ENCODE data around the gene FZR1. TPM values are rescaled to one million over a fixed set of nuclear protein-coding genes. Genes with fewer than 3 reads are reported as not detected.

FZR1 gene
- 23.8 TPM for total RNA-seq
- long read RNA-seq, full-length matches to known transcripts = 31 of 59 reads
- long read RNA-seq, partial matches to known transcripts = 7 of 59 reads
- long read RNA-seq, other reads (novel, unspliced or antisense) = 21 of 59 reads

- DNase-seq (ENCODE audit: low spot score) = peak; percentile 100
- intact Hi-C loops (cut with DNase I) = loop anchor here (5.0 kb wide), 1 partner anchor 67 kb away; the partner anchor contains the start of gene HMG20B
Measured at GRCh38 chr19:3505598-3506383, at the start of gene FZR1. FZR1 (plus strand) TSS chr19:3506311; CDS start chr19:3522990, 16,679 bp downstream.

DNA sequence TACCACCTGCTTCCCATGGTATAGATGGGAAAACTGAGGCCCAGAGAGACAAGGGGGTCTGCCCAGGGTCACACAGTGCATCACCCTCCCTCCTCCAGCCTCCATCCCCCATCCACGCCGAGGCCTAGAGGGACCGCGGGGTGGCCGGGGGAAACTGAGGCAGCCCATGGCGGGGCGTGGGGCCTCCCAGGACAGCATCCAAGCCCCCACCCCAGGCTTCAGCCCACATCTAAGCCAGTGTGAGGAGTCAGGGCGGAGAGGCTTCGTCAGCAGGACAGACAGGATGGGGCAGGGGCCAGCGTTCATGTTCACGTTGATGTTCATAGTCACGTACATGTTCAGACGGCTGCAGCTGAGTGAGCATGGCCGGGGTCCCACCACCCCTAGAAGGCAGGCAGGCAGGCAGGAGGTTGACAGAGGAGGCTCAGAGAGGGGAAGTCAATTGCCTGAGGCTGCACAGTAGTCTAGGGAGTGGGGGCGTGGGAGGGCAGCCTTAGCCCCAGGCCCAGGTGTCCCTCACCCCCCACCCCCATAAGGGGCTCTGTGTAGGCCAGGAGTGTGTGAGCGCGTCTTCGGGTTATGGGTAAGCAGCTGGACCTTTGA lies 49.1 kb upstream of the FZR1 start:
- DNase-seq (ENCODE audit: low spot score) = no peak
- intact Hi-C loops (cut with DNase I) = no loop called here

GRCh38 chr19:3457528-3458228 lies 48.4 kb upstream of the FZR1 start:
- DNase-seq (ENCODE audit: low spot score) = no peak
- intact Hi-C loops (cut with DNase I) = no loop called here

DNA sequence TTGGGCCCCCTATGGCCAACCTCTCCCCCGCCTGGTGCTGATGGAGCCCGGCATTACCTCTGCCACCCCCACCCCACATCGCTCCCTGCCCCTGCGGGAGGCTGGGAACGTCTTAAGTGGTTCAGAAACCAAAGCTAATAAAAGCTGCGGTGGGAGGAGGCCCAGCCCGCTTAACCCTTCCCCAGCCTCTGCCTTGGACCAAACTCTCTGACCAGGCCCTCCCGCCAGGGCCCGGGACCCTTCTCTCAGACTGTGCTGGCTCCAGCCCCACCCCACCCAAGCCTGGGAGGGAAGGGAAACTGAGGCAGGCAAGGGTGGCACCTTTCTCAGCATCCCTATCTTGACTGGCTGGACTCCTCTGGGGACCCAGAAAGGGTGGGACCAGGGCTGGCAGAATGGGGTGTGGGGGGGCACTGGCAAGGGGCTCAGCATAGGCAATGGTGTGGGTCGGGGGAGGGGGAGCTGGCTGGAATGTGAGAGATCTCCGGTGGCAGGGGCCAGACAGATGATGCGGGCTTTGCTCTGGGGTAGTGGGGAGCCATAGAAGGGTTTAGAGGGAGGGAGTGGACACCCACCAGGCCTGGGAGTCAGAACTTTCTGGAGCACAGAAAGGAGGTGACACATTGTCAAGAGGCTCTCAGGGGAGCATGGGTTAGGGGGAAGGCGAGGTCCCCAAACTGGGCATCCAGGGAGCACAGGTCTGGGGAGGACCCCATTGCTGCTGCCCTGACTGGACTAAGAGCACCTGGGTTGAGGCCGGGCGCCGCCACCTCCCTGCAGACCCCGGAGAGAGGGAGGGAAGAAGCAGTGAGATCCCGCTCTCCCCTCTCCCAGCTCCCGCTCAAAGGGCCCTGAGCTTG lies 47.7 kb upstream of the FZR1 start:
- no peak for DNase-seq (ENCODE audit: low spot score)
- intact Hi-C loops (cut with DNase I) = no loop called here

GRCh38 chr19:3459089-3459881 lies 46.8 kb upstream of the FZR1 start:
- peak; percentile 94 for DNase-seq (ENCODE audit: low spot score)
- intact Hi-C loops (cut with DNase I) = no loop called here

DNA sequence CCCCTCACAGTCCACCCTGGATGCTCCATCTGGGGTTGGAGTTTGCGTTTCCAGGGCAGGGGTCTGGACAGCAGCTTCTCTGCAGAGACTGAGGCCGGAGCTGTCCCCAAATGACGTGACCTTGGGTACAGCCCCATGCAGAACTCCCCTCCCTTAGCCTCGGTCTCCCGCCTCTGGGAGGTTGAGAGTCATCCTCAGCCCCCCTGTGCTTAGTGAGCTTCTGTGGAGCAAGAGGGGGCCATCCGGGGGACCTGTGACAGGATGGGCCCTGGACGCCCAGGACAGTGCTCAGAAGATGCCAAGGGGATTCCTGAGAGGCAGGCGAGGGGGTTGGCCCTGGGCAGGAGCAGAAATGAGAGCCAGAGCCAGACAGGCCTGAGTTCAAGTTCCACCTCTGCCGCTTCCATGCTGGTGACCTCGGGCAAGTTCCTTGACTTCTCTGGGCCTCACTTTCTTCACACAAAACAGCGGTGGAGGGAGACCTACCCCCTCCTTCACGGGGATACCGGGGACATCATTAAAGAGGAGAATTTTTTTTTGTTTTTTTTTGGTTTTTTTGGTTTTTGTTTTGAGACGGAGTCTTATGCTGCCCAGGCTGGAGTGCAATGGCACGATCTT lies 46.0 kb upstream of the FZR1 start:
- no peak for DNase-seq (ENCODE audit: low spot score)
- intact Hi-C loops (cut with DNase I) = no loop called here

DNA sequence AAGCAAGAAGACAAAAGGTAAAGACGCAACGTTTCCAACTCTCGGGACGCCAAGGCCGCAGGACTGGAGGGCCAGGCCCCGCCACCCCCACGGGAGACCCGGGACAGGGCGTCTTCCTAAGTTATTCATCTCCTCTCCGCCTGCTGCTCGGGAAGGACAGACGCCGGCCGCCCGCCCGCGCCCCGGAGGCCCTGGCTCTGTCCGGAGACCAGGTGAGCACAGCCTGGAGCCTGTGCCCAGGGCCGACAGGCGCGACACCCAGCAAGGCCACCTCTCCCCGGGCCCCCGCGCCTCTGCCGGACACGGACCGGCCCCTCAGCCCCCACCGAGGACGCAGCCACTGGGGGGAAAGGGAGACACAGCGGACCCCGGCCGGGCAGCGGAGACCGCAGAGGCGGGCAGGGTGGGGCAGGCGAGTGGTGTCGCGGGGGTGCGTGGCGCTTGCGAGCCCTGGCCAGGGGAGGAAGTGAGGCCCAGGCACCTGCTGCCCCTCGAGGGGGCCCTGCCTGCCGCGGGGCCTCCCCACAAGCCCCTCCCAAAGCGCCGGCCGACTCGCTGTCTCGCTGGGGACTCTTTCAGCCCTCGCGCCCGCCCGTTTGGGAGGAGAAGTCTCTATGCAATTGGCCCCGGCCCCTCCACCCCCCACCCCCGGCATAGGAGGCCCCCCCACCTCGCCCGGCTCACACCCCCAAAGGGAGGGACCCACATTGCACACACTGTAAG lies 43.0 kb upstream of the FZR1 start:
- intact Hi-C loops (cut with DNase I) = no loop called here
- DNase-seq (ENCODE audit: low spot score) = no peak

DNA sequence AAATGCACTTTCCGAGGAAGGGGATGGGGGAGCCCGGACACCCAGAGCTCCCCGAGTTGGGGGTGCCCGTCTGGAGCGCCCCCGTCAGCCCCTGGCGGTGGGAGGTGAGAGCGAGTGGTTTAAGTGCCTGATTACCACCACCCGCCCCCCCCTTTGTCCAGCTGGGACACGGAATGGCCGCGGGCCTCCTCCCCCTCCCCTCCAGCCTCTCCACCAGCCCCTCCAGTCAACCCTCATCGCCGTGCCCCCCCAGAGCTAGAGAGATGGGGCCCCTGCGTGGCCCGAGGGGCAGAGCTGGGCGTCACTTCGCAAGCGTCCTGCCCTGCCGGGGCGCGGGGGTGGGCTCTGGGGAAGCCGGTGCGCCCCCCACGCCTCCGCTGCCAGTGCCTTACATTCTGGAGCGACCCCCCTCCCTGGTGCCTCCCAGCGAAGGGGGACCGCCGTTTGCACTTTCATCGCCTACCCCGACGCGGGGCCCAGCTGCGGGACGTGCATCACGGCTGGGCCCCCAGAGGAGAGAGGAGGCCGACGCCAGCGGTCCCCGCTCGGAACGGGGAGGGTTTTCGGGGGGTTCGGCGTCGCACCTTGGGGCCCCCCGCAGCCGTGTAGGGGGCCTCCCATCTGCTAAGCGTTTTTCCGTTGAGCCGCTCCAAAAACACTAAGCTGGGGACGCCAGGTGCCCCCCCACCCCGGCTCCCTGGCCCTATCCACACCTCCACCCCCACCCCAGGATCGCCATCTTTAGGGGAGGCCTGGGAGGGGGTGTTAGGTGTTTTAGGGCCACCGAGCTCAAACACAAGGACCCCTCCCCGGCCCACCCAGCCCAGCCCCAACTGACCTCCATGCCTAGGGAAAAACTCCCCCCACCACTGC lies 42.2 kb upstream of the FZR1 start:
- intact Hi-C loops (cut with DNase I) = no loop called here

DNA sequence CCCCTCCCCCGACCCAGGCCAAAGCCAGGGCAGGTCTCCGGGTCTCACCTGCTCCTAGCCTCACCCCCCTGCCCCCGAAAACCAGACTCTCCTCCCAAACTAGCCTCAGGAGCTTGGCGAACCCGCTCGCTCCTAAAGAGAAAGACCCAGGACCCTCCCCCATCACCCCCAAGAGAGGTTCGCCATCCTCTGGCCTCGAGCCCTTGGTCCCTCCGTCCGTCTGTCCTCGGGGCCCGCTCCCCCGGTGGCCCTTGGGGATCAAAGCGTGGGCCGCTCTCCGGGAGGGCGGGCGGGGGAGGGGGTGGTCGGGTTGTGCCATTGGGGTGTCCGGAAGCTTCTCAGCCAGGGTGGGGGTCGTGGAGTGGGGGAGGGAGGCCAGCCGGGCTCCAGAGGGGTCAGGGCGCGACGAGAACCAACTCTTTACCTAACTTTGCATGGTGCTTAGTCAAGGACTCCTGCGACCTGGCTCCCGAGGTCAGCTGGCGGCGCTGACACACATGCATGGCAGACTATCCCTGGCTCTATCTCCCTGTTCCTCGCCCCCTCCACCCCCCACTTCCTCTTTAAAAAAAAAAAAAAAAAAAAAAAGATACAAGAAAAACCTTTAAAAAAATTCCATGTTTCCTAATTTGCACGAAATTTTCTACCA lies 41.4 kb upstream of the FZR1 start:
- no peak for DNase-seq (ENCODE audit: low spot score)
- intact Hi-C loops (cut with DNase I) = no loop called here

More for the DNA sequence above, 42.2 kb upstream of the FZR1 start:
- no peak for DNase-seq (ENCODE audit: low spot score)

DNA sequence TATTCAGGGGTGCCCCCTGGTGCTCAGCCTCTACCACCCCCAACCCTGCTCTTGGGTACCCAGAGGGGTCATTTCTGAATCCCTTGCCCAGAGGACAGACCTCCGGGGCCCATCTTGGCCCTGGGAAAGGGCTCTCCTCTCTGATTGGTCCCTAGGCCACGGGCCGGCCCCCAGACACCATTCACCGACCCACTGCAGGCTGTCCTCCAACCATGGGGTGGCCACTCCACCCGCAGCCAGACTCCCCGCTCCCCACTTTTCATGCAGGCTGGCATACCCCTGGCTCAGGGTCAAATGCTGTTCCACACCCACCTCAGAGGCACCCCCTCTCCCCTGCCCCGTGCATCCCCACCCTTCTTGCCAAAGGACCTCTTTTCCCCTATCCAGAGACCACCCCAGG lies 40.6 kb upstream of the FZR1 start:
- no peak for DNase-seq (ENCODE audit: low spot score)
- intact Hi-C loops (cut with DNase I) = no loop called here

GRCh38 chr19:3466635-3467034 lies 39.5 kb upstream of the FZR1 start:
- DNase-seq (ENCODE audit: low spot score) = no peak
- intact Hi-C loops (cut with DNase I) = no loop called here

DNA sequence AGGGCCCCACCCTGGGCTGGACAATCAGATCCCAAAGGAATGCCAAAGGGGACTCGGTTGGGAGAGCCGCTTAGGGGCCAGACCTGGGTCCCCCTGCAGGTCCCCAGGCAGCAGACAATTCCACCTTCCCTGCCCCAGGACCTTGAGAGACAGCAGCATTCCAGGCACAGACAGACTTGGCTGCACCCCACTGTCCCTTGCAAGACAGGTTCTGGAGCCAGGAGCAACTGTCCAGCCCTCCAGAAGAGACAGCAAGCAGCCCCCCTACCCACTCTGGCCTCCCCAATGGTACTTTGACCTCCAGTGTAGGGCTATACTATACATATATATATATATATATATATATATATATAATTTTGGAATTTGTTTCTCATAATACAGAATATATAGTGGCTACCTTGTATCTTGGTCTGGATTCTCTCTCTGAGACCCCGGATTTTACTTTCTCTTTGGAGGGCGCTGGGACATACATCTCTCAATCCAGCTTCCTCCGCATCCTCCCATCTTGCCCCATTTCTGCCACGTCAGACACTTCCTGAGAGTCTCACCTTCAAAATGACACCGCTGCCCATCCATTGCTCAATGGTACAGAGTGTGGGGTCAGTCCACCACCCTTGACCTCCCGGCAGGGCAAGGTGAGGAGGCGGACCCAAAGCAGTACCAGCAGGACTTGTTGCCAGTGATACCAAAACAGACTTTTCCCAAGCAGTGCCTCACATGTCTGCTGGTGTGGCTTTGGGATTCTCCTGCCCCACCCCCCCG lies 38.5 kb upstream of the FZR1 start:
- no peak for DNase-seq (ENCODE audit: low spot score)
- intact Hi-C loops (cut with DNase I) = no loop called here

DNA sequence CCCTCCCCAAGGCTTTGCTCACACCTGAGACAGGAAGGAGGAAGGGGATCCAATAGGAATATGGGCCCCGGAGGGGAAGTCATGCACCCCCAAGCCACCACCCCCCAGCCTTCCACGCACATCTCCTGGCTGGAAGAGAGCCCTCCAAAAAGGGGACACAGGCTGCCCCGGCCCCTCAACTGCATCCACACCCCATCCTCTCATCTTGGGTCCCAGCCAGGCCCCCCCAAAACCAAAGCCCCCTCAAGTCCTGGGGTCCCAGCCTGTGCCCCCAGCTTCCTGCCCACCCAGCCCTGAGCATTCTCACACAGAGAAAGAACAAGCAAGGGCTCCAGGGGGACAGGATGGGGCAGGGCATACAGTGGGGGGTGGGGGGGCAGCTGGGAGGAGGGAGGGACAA lies 37.9 kb upstream of the FZR1 start:
- intact Hi-C loops (cut with DNase I) = no loop called here
- DNase-seq (ENCODE audit: low spot score) = no peak

- intact Hi-C loops (cut with DNase I) = loop anchor here (5.0 kb wide), 1 partner anchor 38 kb away; no protein-coding TSS in a partner anchor
- DNase-seq (ENCODE audit: low spot score) = no peak
Measured at GRCh38 chr19:3469638-3470499, 36.2 kb upstream of the FZR1 start.

Measured in cardiac septum (tissue), 1 donor.